GM21825 (cell line): ENCODE data around the gene A3GALT2.

Experiments used
- ATAC-seq: cut with Tn5 transposase; IDR thresholded peaks from one replicate; pipeline ENCODE4 v1.9.1; 2021; ENCODE audit warnings: mild to moderate bottlenecking, moderate library complexity; ENCODE audit not compliant: unreplicated experiment

Gene A3GALT2

GRCh38 chr1:33274446-33274845, 46.5 kb downstream of the A3GALT2 start:
- no peak for ATAC-seq

- ATAC-seq, result no peak
Measured at GRCh38 chr1:33273961-33274371, 46.9 kb downstream of the A3GALT2 start.

GRCh38 chr1:33273406-33273805, 47.5 kb downstream of the A3GALT2 start:
- ATAC-seq, result no peak

GRCh38 chr1:33272930-33273329, 48.0 kb downstream of the A3GALT2 start:
- ATAC-seq, result no peak

- ATAC-seq, result no peak
Measured at GRCh38 chr1:33272509-33272908, 48.4 kb downstream of the A3GALT2 start.

- no peak for ATAC-seq
Measured at GRCh38 chr1:33271666-33272505, 49.0 kb downstream of the A3GALT2 start.

- ATAC-seq, result no peak
Measured at GRCh38 chr1:33270808-33271465, 50.0 kb downstream of the A3GALT2 start.

- ATAC-seq, result no peak
Measured at GRCh38 chr1:33270379-33270778, 50.5 kb downstream of the A3GALT2 start.

GRCh38 chr1:33269621-33270020, 51.3 kb downstream of the A3GALT2 start:
- no peak for ATAC-seq

GRCh38 chr1:33268927-33269610, 51.8 kb downstream of the A3GALT2 start:
- ATAC-seq, result no peak

- ATAC-seq, result no peak
Measured at GRCh38 chr1:33268457-33268856, 52.4 kb downstream of the A3GALT2 start.

GRCh38 chr1:33267468-33268205, 53.3 kb downstream of the A3GALT2 start:
- ATAC-seq, result no peak

GRCh38 chr1:33266766-33267165, 54.1 kb downstream of the A3GALT2 start:
- ATAC-seq, result no peak

- ATAC-seq, result no peak
Measured at GRCh38 chr1:33265780-33266605, 54.9 kb downstream of the A3GALT2 start.

- ATAC-seq, result no peak
Measured at GRCh38 chr1:33263890-33264504, 56.9 kb downstream of the A3GALT2 start.

GRCh38 chr1:33261344-33261743, 59.6 kb downstream of the A3GALT2 start:
- no peak for ATAC-seq

- ATAC-seq, result no peak
Measured at GRCh38 chr1:33260439-33260838, 60.5 kb downstream of the A3GALT2 start.

GRCh38 chr1:33259879-33260278, 61.0 kb downstream of the A3GALT2 start:
- no peak for ATAC-seq

GRCh38 chr1:33258788-33259274, 62.1 kb downstream of the A3GALT2 start:
- ATAC-seq, result no peak
